Measurements from ENCODE around the gene STXBP4.

- no peak for TF ChIP-seq REST (IDR thresholded peaks at IDR 0.05; ENCODE audit: insufficient read depth in 1 of 2, low read depth in 2 of 2, low read length in 2 of 2)
- no peak for TF ChIP-seq POLR2AphosphoS5 (IDR thresholded peaks at IDR 0.05; ENCODE audit: low read depth, low read length)
These were observed 17.3 kb upstream of the STXBP4 start for GRCh38 chr17:54951286-54951685.
